HUES6 (cell line): Measurements from ENCODE around the gene PDPK1.
"Not testable (repeated sequence)": the region's sequence is repeated elsewhere in the genome, so short reads cannot be mapped to it uniquely, and the experiment has no call there.

Experiments
- H3K27ac ChIP-seq: 2 replicates; pipeline ENCODE4 v1.7.0; 2013; ENCODE audit warnings: low read depth, mild to moderate bottlenecking, low read length, inconsistent platforms
- H3K27me3 ChIP-seq: 2 replicates; pipeline ENCODE4 v1.6.1; 2013; ENCODE audit warnings: low read length; ENCODE audit not compliant: control insufficient read depth, insufficient read depth
- H3K36me3 ChIP-seq: 2 replicates; pipeline ENCODE4 v1.6.1; 2013; ENCODE audit warnings: low read length; ENCODE audit not compliant: control insufficient read depth, insufficient read depth
- H3K4me1 ChIP-seq: 2 replicates; pipeline ENCODE4 v1.6.1; 2013; ENCODE audit warnings: low read length; ENCODE audit not compliant: control insufficient read depth, insufficient read depth
- H3K4me3 ChIP-seq: 2 replicates; pipeline ENCODE4 v1.5.1; 2013; ENCODE audit warnings: low read depth, low read length
- H3K9ac ChIP-seq: one replicate; pipeline ENCODE4 v1.6.1; 2013; ENCODE audit warnings: mild to moderate bottlenecking, low read length
- H3K9me3 ChIP-seq: 2 replicates; pipeline ENCODE4 v1.6.1; 2013; ENCODE audit warnings: low read depth, low read length; ENCODE audit not compliant: control insufficient read depth, insufficient read depth

The PDPK1 gene

DNA sequence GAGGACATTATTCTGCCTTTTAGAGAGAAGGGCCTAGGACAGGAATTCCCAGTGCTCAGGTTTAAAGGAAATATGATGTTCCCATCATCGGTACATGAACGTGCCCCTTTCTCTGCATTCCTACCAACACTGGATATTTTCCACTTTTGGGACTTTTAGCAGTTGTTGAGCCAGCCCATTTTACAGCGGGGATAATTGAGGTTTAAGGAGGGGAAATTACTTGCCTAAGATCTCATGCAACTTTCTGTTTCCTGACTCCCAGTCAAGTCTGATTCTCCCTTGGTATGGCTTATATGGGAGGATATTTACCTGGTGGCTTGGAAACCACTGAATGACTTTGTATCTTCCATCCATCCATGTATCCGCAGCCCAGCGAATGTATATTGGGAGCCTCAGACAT is 3.5 kb upstream of the PDPK1 start:
- not testable (repeated sequence) for H3K9me3 ChIP-seq, H3K36me3 ChIP-seq, H3K9ac ChIP-seq, H3K27me3 ChIP-seq, H3K27ac ChIP-seq, H3K4me3 ChIP-seq, H3K4me1 ChIP-seq

DNA sequence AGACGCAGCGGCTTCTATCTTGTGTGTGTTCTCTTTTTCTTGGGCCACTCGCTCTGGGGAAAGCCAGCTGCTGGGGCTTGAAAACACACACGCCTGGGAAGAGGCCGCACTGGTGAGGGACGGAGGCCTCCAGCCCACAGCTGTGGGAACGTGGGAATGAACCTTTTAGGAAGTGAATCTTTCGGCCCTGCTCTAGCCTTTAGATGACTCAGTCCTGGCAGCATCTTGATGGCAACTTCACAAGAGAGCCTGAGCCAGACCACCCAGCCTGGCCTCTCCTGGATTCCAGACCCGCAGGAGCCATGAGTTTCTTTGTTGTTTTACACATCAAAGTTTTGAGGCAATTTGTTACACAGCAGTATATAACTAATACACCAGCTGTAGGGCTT is 2.2 kb upstream of the PDPK1 start:
- Histone ChIP-seq H3K27ac (no peak overlapping the region), H3K4me1 (peaks cover 8% of the 10 kb centered on the region), H3K27me3 (no peaks in the 10 kb centered on the region), H3K9me3 (no peaks in the 10 kb centered on the region), H3K36me3 (peaks cover 9% of the 10 kb centered on the region), H3K9ac (no peak overlapping the region), H3K4me3 (no peak overlapping the region)

DNA sequence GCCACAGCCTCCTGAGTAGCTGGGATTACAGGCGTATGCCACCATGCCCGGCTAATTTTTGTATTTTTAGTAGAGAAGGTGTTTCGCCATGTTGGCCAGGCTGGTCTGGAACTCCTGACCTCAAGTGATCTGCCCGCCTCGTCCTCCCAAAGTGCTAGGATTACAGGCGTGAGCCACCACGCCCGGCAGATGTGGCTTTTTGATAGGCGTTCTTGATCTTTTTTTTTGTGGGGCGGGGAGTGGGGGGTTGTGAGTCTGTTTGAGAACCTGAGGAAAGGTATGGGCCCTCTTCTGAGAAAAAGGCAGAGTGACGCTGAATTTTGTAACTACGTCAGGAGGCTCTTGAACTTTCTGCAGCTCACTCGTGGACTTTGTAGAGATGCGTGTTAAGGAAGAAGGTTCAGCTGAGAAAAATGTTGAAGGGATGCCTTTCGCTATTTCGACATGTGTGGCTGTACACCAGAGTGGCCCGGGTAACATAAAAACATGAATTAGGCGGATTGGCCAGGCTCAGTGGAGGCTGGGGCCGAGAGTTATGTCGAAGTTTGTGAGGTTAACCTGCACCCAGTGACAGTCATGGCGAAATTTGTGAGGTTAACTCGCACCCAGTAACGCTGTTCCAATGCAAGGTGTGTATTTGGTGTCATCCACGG is 1.5 kb downstream of the PDPK1 start:
- not testable (repeated sequence) for H3K9me3 ChIP-seq, H3K36me3 ChIP-seq, H3K4me3 ChIP-seq, H3K4me1 ChIP-seq, H3K9ac ChIP-seq, H3K27ac ChIP-seq, H3K27me3 ChIP-seq

DNA sequence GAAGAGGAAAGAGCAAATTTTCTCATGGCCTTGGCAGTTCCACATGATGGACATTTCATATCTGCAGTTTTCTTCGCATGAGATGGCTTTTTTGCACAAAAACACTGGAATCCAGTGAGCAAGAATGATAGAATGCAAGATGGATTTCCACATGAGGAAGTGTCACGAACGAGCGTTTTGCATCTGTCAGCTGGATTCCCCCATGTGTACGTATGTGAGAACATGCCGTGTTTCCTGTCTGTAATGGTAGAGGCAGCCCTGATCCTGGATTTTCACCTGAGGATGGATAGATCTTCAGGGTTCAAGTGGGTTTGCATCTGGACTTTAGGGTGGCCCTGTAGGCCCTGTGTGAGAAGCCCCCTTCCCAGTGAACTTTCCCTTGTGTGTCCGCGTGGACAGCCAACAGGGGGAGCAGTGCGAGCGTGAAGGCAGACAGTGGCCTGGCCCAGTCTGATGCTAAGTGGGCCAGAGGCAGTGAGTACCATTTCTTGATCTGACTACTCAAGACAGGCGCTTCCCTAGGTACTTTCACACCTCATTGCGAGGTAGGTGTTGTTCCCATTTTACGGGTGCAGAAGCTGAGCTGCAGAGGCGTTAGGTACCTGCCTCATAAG is 2.1 kb downstream of the PDPK1 start:
- H3K27ac ChIP-seq, H3K4me3 ChIP-seq, H3K4me1 ChIP-seq, H3K36me3 ChIP-seq, H3K27me3 ChIP-seq, H3K9me3 ChIP-seq, H3K9ac ChIP-seq: not testable (repeated sequence)

DNA sequence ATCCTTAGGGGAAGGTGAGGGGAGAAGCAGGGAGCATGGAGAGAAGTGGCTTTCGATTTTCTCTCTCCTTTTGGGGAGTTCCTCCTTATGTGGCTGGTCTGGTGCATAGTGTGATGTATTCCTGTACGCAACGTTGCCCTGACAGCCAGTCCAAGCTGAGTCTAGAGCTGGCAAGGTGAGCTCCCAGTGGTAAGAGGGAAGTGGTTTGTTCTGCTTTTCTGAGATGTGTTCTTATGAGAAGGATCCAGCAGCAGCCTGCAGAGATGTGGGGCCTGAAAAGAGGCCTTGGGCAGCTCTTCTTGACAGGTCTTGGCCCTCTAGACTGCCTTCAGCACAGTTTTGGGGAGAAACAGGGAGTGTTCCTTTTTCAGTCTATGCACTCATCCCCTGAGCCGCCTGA is 3.1 kb downstream of the PDPK1 start:
- H3K4me3 ChIP-seq, H3K27me3 ChIP-seq, H3K36me3 ChIP-seq, H3K9ac ChIP-seq, H3K9me3 ChIP-seq, H3K4me1 ChIP-seq, H3K27ac ChIP-seq: not testable (repeated sequence)

DNA sequence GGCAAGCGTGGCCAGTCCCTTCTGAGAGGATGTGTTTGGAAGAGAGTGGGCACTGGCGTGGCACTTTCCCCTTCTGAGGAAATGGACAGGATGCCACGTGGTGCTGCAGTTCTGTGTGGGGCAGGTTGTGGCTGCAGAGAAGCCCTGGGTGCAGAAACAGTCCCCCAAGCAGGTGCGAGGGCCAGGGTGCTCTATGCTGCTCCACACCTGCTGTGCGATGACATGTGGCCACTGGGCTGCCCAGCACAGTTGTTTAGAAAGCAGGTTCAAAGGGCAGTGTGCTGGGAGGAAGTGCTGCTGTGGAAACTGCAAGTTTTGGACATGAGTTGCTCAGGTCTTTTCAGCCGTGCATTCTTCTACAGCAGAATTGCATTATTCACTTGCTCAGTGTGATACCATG is 3.6 kb downstream of the PDPK1 start:
- H3K9ac ChIP-seq, H3K4me3 ChIP-seq, H3K4me1 ChIP-seq, H3K27me3 ChIP-seq, H3K36me3 ChIP-seq, H3K9me3 ChIP-seq, H3K27ac ChIP-seq: not testable (repeated sequence)

DNA sequence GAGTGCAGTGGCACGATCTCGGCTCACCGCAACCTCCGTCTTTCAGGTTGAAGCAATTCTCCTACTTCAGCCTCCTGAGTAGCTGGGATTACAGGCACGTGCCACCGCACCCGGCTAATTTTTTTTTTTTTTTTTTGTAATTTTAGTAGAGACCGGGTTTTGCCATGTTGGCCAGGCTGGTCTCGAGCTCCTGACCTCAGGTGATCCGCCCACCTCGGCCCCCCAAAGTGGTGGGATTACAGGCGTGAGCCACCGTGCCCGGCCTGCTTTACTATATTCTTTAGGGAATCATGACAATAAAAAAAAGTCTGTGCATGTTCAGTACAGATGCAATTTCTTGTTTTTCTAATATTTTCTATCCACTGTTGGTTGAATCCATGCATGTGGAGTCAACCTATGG is 6.0 kb downstream of the PDPK1 start:
- H3K4me1 ChIP-seq = not testable (repeated sequence)

DNA sequence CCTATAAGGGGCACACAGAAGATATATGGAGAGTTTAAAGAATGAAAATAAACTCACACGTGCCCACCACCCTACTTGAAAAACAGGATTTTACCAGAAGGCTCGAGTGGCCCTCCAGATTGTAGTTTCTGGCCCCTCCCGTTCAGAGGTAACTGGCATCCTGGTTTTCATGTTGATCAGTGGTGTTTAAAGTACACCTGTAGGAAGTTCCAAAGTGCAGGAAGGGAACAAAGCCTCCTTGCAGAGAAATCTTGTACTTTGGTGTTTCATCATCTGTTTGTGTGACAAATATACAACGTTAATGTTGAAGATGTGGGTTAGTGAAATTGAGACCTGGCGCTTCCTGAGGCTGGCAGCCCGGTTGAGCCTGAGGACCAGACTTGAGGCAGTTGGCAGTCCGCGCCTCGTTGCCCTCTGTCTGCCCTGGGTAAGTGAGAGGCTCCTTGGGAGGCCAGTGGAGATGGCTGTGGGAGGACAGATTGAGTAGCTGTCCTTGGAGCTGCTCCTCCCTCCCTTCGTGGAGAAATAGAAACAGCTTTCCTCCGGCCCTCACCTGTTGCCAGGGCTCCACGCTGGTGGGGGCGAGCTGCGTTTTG is 12.6 kb downstream of the PDPK1 start:
- H3K9me3 ChIP-seq, H3K4me3 ChIP-seq, H3K27ac ChIP-seq, H3K9ac ChIP-seq, H3K36me3 ChIP-seq, H3K4me1 ChIP-seq, H3K27me3 ChIP-seq: not testable (repeated sequence)

More for the DNA sequence above, 6.0 kb downstream of the PDPK1 start:
- not testable (repeated sequence) for H3K9me3 ChIP-seq, H3K4me3 ChIP-seq, H3K36me3 ChIP-seq, H3K9ac ChIP-seq, H3K27me3 ChIP-seq, H3K27ac ChIP-seq

DNA sequence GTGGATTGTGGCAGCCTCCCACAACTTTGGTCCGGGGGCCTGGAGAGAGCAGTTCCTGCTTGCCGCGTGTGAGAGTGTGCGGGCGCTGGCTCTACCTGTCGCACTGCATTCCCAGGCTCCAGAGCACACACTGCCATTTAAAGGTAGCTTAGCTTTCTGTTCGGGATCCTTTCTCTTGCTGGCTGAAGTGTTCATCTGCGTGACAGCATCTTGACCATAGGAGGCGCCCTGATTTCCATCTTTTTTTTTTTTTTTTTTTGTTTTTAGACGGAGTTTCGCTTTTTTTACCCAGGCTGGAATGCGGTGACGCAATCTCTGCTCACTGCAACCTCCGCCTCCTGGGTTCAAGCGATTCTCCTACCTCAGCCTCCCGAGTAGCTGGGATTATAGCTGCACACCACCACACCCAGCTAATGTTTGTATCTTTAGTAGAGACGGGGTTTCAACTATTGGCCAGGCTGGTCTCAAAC is 13.6 kb downstream of the PDPK1 start:
- not testable (repeated sequence) for H3K36me3 ChIP-seq, H3K9me3 ChIP-seq, H3K27ac ChIP-seq, H3K27me3 ChIP-seq, H3K9ac ChIP-seq, H3K4me1 ChIP-seq, H3K4me3 ChIP-seq

DNA sequence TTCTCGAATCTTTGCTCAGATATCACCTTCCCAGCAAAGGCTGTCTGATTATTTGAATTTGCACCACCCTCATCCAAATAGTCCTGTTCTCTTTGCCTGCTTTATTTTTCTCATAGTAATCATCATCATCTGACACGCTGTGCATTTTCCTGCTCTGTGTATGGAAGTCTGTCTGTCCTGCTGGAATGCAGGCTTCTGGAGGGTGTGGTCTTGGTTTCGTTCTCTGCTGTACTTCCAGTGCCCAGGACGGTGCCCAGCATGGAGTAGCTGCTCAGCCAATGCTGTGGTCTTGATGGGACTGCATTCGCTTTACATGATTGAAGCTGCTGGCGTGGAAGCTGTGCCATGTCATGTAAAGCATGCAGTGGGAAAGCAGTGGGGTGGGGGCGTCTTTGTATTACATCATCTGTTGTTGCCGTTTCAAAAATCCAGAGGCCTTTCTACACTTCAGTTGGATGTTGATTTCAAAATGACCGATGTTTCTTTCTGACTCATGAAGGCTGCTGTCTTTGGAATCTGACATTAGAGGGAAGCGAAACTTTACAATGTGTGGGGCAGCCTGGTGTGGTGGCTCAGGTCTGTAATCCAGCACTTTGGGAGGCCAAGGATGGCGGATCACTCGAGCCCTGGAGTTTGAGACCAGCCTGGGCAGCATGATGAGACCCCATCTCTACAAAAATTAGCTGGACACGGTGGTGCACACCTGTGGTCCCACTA is 17.0 kb downstream of the PDPK1 start:
- not testable (repeated sequence) for H3K27ac ChIP-seq, H3K27me3 ChIP-seq, H3K36me3 ChIP-seq, H3K9ac ChIP-seq, H3K4me3 ChIP-seq, H3K9me3 ChIP-seq, H3K4me1 ChIP-seq

DNA sequence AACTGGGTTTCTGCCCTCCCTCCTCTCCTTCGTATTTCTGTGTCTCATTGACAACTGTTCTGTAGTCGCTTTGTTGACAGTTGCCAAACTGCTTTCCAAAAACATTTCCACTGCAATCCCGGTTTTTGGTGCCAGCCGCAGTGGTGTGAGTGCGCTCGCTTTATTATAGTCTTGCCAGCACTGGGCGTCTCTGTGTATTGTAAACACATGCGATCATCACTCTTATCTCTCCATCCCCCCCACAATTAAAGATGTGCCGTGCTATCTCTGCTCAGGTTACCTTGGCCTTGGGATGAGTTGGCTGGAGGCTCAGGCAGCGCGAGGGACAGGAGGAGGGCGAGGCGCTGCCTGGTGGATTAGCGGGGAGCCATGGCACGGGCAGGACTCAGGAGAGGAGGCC is 19.3 kb downstream of the PDPK1 start:
- not testable (repeated sequence) for H3K27me3 ChIP-seq, H3K36me3 ChIP-seq, H3K27ac ChIP-seq, H3K9ac ChIP-seq, H3K4me1 ChIP-seq, H3K9me3 ChIP-seq, H3K4me3 ChIP-seq
